AG04449 (cell line): ENCODE results near the gene TMEM74B.

ENCODE experiments used
- CTCF ChIA-PET: fragments of 350-600 bp; formaldehyde crosslinking; extraction: SDS; loops from one replicate; lab custom pipeline; 2021; ENCODE audit warnings: antibody characterized with exemption; lab: Yijun Ruan, JAX
- POLR2A ChIA-PET: fragments of 400-600, 350-600 bp; formaldehyde crosslinking; extraction: SDS; loops from one replicate; lab custom pipeline; 2020; ENCODE audit warnings: antibody characterized with exemption, inconsistent platforms; lab: Yijun Ruan, JAX
- DNase-seq: peaks from one replicate; pipeline ENCODE4 v3.0.0-alpha.2; 2010; ENCODE audit warnings: low read depth, low spot score
- H3K4me3 ChIP-seq: 2 replicates; pipeline ENCODE4 v1.5.1; 2011; ENCODE audit warnings: low read depth, mild to moderate bottlenecking, control low read depth, low read length
- TF ChIP-seq, protein P1 (sequence below): IDR thresholded peaks from one replicate; pipeline ENCODE4 v1.5.1; 2011; ENCODE audit warnings: mild to moderate bottlenecking, moderate library complexity, low read length, control low read depth, inconsistent platforms; ENCODE audit not compliant: insufficient read depth; ENCODE audit errors: missing control alignments

The TMEM74B gene

DNA sequence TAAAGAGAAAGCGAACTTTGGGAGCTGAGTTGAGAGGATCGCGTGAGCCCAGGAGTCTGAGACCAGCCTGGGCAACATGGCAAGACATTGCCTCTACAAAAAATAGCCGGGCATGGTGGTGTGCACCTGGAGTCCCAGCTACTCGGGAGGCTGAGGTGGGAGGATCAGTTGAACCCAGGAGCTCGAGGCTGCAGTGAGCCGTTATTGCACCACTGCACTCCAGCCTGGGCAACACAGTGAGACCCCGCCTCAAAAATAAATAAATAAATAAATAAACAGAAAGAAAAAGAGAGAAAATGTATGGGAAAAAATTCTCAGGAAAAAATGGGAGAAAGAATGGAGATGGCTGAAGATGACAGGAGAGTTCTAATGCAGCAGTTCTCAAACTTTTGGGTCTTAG lies 21.0 kb upstream of the TMEM74B start:
- CTCF ChIA-PET = interaction anchor here (0.6 to 1.2 kb wide), 2 partner anchors 99 to 387 kb away, joined by 3 read pairs; no protein-coding TSS in a partner anchor
- TF ChIP-seq, protein P1, sequence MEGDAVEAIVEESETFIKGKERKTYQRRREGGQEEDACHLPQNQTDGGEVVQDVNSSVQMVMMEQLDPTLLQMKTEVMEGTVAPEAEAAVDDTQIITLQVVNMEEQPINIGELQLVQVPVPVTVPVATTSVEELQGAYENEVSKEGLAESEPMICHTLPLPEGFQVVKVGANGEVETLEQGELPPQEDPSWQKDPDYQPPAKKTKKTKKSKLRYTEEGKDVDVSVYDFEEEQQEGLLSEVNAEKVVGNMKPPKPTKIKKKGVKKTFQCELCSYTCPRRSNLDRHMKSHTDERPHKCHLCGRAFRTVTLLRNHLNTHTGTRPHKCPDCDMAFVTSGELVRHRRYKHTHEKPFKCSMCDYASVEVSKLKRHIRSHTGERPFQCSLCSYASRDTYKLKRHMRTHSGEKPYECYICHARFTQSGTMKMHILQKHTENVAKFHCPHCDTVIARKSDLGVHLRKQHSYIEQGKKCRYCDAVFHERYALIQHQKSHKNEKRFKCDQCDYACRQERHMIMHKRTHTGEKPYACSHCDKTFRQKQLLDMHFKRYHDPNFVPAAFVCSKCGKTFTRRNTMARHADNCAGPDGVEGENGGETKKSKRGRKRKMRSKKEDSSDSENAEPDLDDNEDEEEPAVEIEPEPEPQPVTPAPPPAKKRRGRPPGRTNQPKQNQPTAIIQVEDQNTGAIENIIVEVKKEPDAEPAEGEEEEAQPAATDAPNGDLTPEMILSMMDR = no peak
- POLR2A ChIA-PET = no interaction called here

DNA sequence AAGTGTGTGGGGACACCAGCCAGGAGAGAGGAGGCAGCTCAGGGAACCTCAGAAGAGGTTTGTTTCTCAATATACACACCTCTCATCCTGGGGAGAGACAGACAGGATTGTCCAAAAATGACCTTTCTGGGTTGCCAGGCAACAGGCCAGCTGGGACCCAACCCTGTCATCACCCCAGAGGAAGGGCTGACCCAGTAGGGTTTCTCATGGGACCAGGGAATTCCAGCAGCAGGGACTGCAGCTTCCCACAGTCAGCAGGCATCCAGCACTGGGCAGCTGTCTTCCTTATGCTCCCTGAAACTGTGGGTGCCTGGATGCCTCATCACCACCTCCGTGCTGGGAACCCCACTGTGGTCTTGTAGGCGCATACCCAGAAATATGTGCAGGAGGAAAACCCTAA lies 19.8 kb upstream of the TMEM74B start:
- TF ChIP-seq, protein P1 = no peak
- H3K4me3 ChIP-seq = no peak overlapping the region
- ChIA-PET CTCF (interaction anchor here (0.9 kb wide), 1 partner anchor 8 kb away, joined by 3 read pairs; no protein-coding TSS in a partner anchor), POLR2A (no interaction called here)
- DNase-seq = no peak

More for the DNA sequence above, 21.0 kb upstream of the TMEM74B start:
- no peak for DNase-seq
- H3K4me3 ChIP-seq = no peak overlapping the region

DNA sequence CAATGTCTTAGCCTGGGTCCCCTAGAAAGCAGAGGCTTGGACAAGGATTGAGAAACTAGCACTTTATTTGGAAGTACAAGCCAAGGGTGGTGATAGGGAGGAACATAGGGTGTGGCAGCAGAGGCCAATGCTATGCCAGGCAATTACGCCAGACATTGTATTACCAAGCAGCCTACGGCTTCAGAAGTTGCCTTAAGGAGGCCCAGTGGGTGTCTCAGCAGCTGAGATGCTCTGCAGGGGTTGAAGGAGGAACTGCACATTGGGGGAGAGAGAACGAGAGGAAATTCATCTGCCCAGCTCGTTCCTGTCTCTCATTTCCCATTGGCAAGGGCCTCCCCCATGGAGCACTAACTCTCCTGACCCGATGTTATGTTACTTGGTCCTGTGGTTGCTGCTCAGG lies 19.3 kb upstream of the TMEM74B start:
- DNase-seq = no peak
- H3K4me3 ChIP-seq = no peak overlapping the region
- ChIA-PET POLR2A (no interaction called here), CTCF (interaction anchor here (0.9 to 1.5 kb wide), 2 partner anchors 8 to 9 kb away, joined by 3 to 4 read pairs; no protein-coding TSS in a partner anchor)
- TF ChIP-seq, protein P1 = no peak

DNA sequence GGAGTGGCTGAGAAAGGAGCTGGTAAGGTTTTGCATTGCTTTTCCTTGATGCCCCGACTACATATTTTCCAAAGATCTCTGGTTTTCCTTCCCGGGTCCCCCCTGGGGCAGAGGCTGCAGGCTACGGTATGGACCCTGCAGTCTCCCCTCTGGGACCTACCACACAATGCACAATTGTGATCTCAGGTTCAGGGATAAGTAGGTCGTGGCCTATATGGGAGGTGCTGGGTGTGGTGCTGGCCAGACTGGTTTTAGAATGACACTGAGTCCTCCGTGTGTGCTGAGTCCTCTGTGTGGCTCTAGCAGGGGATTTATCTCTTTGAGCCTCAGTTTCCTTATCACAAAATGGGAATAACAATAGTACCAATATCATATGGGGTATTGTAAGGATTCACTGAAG lies 18.8 kb upstream of the TMEM74B start:
- ChIA-PET POLR2A (no interaction called here), CTCF (interaction anchor here (1.5 to 3.1 kb wide), 2 partner anchors 8 to 10 kb away, joined by 4 to 8 read pairs; no protein-coding TSS in a partner anchor)
- no peak overlapping the region for H3K4me3 ChIP-seq
- TF ChIP-seq, protein P1 = no peak
- DNase-seq = no peak

DNA sequence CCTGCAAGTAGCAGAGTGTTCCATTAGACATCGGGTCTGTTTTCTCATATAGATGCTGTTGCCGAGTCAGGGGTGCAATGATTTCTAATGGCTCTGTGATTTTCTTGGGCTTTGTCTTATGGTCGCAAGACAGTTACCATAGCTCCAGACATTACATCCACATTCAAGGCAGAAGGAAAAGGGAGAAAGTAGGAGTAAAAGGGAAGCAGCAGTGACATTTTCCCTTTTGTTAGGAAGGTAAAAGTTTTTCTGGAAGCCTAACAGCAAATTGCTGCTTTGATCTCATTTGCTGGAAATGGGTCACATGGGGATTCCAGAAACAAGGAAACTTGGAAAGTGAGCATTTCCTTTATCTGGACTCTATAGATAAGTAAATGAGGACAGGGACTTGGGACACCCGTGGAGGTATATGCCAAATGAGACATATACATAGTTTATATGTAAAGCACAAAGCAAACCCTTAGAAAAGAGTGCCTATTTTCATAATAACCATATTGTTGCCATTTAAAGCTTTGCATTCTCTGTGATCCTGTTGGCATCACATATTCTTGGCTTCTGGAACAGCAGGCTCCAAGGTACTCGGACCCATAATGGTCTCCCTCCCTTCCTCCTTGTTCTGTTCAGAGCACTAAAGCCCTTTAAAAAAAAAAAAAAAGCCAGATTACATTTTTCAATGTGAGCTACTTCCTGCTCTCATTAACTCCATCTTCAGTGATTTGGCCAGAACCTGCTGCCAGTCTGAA lies 18.2 kb upstream of the TMEM74B start, which contains the start of gene C20orf202:
Gene C20orf202, plus strand, starts transcription at position 693 of the 743 bp plus-strand sequence. CDS start 132 bp downstream, outside the sequence.
- ChIA-PET POLR2A (no interaction called here), CTCF (interaction anchor here (0.8 to 3.1 kb wide), 3 partner anchors 9 to 387 kb away, joined by 3 to 8 read pairs (median 4); no protein-coding TSS in a partner anchor)
- no peak for DNase-seq
- no peak within 1 kb of the TSS for H3K4me3 ChIP-seq
- TF ChIP-seq, protein P1 = no peak

DNA sequence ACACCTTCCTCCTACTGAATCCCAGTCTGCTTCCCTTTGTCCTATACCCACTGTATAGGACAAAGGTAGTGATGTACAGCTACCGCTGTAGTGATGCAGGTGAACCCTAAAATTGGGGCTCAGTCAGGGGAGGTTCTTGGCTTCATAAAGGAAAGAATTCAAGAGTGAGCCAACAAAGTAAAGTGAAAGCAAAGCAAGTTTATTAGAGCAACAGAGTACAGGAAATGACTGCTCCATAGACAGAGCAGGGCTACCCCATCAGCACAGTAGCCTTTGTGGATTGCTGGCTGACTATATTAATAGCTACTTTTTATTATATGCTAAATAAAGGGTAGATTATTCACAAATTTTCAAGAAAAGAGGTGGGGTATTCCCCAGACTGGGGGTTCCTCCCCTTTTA lies 15.2 kb upstream of the TMEM74B start:
- no peak overlapping the region for H3K4me3 ChIP-seq
- TF ChIP-seq, protein P1 = no peak
- no peak for DNase-seq
- ChIA-PET POLR2A (interaction anchor here (0.5 kb wide), 1 partner anchor 367 kb away, joined by 3 read pairs; no protein-coding TSS in a partner anchor), CTCF (interaction anchor here (0.8 to 2.5 kb wide), 4 partner anchors 9 to 23 kb away, joined by 4 to 14 read pairs (median 6); no protein-coding TSS in a partner anchor)
